Measurements from ENCODE around the gene COL13A1.

- TF ChIP-seq EZH2 (IDR thresholded peaks at IDR 0.05; ENCODE audit: low read depth, unreplicated experiment) (no peak), CTCF (conservative IDR thresholded peaks at IDR 0.05; ENCODE audit: low read depth in 2 of 2) (no peak), CREB1 (CRISPR knock-in tag; IDR thresholded peaks at IDR 0.05; ENCODE audit: low read depth) (no peak), REST (IDR thresholded peaks at IDR 0.05; ENCODE audit: unreplicated experiment) (no peak), POLR2AphosphoS5 (IDR thresholded peaks at IDR 0.05; ENCODE audit: low read depth) (no peak), EZH2phosphoT487 (IDR thresholded peaks at IDR 0.05; ENCODE audit: unreplicated experiment) (no peak), JUNB (IDR thresholded peaks at IDR 0.05; ENCODE audit: unreplicated experiment) (no peak), STAT1 (IDR thresholded peaks at IDR 0.05; ENCODE audit: unreplicated experiment) (no peak), ZNF331 (CRISPR knock-in tag; IDR thresholded peaks at IDR 0.05; ENCODE audit: low read depth) (no peak)
Measured at GRCh38 chr10:69898941-69899340, 97.2 kb downstream of the COL13A1 start.
